HG03280 (cell line): ENCODE data around the gene FBN2.

Source experiments
- ATAC-seq: cut with Tn5 transposase; IDR thresholded peaks from one replicate; pipeline ENCODE4 v1.9.1; 2021; ENCODE audit warnings: mild to moderate bottlenecking, moderate library complexity; ENCODE audit not compliant: unreplicated experiment

The FBN2 gene

GRCh38 chr5:128258372-128258771, 279.7 kb downstream of the FBN2 start:
- ATAC-seq = no peak

DNA sequence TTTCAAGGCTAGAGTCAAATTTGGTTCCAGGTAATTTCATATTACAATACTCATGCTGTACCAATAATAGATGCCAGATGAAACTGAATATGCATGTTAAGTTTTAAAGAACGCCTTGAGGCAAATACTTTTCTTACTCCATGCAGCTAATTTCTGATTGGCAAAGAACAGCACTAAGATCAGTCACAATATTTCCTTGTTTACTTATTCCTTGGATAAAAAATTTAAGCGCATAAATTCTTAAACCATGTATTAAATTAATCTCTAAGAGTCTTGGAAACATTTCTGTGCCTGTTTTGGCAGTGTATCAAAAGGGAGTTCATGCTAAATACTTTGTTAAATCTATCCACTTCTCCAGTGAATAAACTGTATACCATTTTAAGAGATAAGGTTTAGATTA, 281.0 kb downstream of the FBN2 start:
- ATAC-seq = no peak

DNA sequence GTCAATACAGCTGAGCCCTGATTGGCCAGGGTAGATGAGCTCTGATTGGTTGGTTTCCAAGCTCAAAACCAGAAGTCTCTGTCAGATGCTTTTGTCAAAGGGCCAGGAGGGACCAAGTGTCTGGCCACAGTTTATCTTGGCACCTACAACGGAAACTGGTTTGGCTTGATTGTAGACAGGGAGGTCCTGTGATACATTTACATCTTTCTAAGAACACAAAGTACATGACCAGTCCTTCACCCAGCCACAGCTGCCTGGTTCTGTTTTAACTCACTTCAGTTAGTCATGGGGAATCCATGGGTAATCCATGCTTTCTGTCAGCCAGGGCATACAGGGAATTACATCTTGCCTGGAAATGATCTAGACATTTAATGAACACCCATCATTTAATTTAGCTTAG, 283.3 kb downstream of the FBN2 start:
- no peak for ATAC-seq

- ATAC-seq = no peak
These were observed 284.2 kb downstream of the FBN2 start for GRCh38 chr5:128253880-128254279.

DNA sequence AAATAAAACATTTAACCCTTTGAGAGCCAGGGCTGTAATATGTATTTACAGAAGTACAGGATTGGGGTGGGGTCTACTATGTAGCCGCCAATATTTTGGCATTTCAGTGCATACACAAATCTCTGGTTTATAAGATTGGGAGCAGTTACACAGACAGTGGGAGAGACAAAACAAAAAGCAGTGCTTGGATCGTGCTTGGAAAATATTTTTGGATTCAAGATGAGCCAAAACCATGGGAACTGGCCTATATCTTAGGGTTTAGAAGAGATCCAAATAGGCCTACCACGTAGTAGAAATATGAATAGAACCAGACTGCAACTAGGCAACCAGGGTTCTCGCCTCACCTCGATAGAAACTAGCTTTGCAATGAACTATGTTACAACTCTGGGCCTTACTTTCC, 284.9 kb downstream of the FBN2 start:
- ATAC-seq = no peak

GRCh38 chr5:128252756-128253155, 285.3 kb downstream of the FBN2 start:
- no peak for ATAC-seq

- ATAC-seq = no peak
These were observed 285.8 kb downstream of the FBN2 start for GRCh38 chr5:128252196-128252595.

GRCh38 chr5:128245974-128246373, 292.1 kb downstream of the FBN2 start:
- no peak for ATAC-seq

DNA sequence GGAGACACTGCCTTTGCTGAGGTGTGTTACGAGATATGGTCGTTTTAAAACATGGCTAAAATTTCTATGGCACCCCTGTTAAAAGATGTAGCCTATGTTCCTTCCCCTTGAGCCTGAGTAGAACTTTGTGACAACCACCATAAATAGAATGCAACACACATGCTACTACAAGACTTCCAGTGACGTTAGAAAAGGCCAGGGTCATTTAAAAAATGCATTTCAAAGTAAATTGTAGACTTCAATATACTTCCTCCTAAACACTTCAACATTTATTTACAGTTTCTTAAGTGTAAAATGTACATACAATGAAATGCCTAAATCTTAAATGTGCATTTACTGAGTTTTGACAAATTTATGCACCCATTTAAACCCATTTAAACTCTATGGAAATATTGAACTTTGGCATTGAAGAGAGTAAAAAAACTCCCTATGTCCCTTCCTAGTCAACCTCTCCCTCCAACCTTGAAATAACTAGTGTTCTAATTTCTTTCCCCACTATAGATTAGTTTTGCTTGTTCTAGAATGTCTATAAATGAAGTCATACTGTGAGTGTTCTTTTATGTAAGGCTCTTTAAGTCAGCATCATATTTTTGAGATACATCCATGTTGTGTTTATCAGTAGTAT, 294.0 kb downstream of the FBN2 start:
- ATAC-seq = no peak

DNA sequence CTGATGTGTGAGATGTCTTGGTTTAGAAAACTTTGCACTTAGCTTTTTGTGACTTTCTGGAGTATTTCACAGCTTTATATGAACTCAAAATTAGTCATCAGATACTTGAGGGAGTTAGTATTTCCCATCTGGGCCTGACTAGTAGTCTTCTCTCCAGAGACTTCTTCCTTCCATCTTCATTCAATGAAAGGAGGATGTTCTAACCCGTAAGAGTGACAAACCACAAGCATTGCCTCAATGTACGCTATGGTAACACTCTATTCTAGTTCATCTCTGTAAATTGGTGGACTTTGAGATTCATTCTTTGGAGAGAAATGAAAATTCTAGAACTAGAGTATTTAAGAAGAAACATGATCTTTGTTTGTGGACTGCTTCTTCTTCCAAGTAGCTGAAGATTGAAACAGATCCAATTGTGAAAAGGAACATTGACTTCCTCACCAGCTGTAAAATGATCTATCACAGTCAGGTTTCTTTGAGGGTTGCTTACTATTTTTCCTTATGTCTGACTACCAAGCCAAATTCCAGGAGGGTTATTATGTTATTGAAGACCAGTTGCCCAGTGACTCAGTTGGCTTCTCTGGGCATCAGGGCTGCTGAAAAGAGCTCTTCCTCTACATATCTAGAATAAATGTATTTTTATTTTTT, 296.9 kb downstream of the FBN2 start:
- ATAC-seq = no peak

DNA sequence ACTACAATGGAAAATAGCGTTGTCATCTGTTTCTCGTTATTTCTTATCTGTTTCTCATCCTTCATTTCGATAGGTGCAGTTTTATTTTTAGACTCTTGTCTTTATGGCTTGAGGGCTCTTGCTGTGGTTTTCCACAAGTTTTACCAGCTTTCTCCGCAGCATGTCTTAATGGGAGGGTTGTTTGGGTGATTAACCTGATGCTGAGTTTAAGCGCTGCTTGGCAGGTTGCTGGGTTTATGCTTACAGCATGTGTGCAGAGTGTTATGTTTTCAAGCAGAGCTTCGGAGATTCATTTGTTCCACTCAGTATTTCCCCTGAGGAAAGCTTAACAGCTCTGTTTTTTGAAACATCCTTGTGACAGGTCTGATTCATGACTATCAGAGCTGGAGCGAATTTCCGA, 300.5 kb downstream of the FBN2 start:
- no peak for ATAC-seq

DNA sequence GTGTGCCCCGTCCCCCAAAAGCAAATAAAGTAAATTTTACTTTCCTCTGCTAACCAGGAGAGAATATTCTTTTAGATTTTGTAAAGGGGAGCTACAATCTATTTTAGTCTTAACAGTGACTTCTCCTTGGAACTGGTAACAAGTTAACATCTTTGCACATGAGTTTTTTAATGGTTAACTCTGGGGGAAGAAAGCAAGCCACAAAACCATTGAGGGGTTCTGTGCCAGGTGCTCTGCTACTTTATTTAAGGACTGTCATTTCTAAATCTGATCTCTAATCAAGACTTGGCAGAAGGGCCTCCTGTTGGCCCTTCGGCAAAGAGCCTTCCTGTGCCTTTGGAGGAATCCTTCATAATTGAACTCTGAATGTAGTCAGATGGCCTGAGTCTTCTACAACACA, 301.0 kb downstream of the FBN2 start:
- no peak for ATAC-seq

DNA sequence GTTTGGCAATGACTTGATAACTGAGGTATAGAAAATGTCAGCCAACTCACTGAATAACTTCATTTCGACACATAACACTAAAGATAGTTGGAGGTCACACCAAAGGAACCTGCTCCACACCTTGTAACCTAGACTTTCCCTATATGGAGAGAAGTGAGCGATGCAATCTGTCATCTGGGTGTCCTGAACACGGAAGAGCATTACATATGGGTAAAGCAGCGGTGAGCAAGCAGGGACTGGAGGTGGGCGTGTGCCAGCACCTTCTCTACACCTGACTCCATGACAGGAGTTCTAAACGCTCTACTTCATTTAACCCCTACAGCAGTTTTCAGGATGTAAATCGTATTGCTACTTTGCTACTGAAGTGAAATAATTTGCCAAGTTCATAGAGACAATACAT, 301.7 kb downstream of the FBN2 start:
- no peak for ATAC-seq

DNA sequence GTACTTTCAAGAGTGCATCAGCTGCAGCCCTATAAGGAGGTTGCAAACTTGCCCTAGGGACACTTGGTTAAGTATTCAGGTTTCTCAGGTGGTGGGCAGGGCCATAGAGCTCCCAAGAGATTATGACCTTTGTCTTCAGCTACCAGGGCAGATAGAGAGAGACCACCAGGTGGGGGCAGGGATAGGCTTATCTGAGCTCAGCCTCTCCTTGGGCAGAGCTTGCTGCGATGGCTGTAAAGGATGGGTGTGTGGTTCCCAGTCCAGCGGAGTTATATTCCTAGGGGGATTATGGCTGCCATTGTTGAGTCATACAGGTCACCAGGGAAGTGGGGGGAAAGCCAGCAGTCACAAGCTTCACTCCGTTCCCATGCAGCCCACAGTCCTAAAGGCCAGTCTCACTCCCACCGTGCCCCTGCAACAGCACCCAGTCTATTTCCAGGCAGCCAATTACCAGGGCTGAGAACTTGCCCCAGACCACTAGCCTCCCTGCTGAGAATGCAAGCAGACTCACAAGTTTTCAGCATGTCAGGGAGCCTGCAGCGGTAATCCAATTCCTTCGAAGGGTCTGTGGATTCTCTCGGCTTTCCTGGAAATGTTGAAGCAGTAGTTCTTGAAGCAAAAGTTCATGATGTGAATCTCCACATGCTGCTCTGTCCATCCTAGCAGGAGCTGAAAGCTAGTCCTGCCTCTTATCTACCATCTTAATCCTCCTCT, 303.0 kb downstream of the FBN2 start:
- ATAC-seq = no peak

DNA sequence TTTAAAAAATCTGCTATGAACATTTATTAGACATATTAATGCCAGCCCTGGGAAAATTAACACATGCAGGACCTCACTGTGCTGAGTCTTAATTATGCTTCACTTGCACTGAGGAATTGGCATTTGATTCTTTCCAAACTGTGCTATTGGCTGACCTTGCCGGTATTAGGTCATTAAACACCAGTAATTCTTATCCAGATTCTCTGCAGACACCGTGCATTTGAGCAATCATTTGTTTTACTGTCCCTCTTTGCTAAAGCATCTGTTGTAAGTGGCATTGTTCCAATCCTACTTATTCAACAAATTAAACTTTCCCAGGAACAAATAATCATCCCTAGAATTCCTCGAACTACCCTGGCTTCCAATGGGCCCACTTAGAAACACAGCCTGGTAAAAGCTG, 309.5 kb downstream of the FBN2 start:
- ATAC-seq = no peak

GRCh38 chr5:128228008-128228407, 310.0 kb downstream of the FBN2 start:
- ATAC-seq = no peak

DNA sequence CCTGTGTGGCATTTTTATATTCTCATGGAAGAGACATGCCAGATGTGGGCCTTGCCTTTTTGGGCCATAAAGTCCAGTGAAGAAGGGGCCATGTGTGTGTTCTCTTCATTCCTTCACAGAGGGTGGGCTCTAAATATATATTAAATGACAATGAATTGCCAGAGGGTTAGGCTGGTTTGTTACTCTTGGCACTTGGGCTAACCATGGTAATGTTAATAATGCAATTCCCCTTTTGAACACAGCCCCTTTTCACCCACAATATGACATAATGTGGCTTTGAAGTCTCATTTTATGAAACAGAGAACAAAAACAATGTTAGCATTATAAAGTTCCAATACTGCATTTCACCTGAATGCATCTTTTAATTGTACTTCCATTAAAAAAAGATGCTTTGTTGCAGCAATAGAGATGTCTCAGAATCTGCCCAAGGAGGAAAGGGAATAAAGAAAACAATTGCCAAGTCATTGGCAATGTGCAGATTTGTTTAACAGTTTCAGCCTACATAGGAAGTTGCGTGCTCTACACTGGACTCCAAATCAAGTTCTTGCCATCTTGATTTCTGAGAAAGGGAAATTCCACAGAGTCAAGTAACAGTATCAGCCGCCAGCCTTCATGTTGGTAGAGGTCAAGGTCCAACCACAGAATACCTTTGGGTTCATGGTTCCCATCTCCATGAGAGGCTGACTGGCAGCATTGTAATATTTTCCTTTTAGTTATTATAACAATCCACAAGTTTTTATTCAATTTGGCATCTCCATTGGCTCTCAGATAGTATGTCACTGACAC, 312.6 kb downstream of the FBN2 start:
- no peak for ATAC-seq

DNA sequence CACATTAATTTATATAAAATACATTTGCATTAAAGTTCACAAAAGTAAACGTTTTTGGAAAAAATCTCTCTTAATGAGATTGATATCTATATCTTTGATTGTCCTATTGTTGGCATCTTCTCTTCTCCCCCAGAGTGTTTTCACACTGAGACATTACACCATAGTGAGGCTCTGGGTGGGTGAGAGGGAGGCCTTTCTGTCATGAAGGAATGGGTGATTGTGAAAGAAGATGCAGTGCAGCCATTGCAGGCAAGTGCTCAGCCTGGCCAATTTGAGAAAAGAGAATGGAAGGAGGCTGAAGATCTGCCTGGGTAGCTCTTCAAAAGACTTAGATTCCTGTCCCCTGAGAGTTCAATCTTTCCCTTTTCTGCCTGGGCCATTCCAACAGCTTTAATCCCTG, 313.7 kb downstream of the FBN2 start:
- ATAC-seq = no peak

DNA sequence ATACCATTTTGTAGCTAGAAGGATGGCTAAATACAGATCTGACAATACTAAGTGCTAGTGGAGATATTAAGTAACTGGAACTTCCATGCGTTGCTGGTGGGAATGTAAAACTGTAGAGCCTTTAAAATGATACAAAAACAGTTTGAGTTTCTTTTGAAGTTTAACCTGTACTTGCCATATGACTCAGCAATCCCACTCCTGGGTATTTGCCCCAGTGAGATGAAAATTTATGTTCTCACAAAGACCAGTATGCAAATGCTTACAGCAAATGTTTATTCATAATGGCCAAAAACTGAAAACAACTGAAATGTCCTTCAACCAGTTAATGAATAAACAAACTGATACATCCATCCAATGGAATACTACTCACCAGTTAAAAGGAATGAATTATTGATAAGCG, 317.2 kb downstream of the FBN2 start:
- ATAC-seq = no peak

DNA sequence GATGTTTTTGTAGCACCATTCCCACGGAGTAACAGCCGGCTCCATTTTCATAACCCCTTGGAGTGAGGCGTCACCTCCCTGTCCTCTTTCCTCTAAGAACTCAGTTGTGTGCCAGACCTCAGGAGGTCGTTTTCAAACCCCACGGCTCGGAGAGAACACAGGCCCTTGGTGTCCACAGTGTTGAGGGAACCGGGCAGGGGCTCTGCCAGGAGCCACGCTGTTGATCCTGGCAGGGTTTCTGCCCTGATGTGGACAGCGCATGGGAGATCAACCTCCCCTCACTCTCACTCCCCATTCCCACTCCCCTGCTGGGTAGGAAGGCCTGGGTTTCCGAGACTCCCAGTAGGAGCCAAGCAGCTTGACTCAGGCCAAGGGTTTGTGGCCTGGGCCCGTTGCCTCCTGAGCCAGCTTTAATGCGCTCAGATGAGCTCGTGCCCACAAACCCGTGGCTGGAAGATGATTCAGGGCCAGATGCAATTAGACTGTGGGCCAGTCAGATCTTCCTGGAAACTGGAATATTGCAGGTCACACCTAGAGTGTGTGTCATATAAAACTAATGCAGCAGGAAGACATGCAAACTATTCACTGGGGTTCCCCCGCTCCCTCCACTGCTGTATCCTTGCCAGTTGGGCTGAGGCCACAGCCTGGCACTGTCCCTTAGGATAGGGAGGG, 321.0 kb downstream of the FBN2 start:
- no peak for ATAC-seq

- ATAC-seq = no peak
These were observed 321.8 kb downstream of the FBN2 start for GRCh38 chr5:128216285-128216684.
